Common myeloid progenitor, CD34-positive (primary cell): Measurements from ENCODE around the gene CTNNB1.

Experiments used
- CTCF ChIA-PET: fragments of 350-600 bp; sonication (Branson Sonifier 250); formaldehyde crosslinking; loops from one replicate; lab custom pipeline; 2021; ENCODE audit warnings: antibody characterized with exemption; lab: Charles Lee
- POLR2A ChIA-PET: fragments of 350-600 bp; sonication (Branson Sonifier 250); formaldehyde crosslinking; loops from one replicate; lab custom pipeline; 2021; ENCODE audit warnings: antibody characterized with exemption; lab: Charles Lee
- DNase-seq, 3 donors: peaks; one replicate each; pipeline versions ENCODE4 v3.0.0 to v3.0.0-alpha.2; 2013
- H3K27ac ChIP-seq, 2 experiments: 1 replicate in 1 of 2; 2 replicates in 1 of 2; pipeline ENCODE4 v1.7.0; 2013; ENCODE audit warnings: inconsistent platforms in 2 of 2, low read length in 2 of 2, mild to moderate bottlenecking in 2 of 2, low read depth in 1 of 2, moderate library complexity in 1 of 2; ENCODE audit not compliant: severe bottlenecking in 2 of 2, insufficient read depth in 1 of 2, poor library complexity in 1 of 2
- H3K27me3 ChIP-seq, 5 experiments: replicated peaks in 2 of 5; 1 replicate in 3 of 5; 2 replicates in 2 of 5; pipeline versions ENCODE4 v1.6.1 to v1.7.0; 2013; ENCODE audit warnings: low read length in 4 of 5, mild to moderate bottlenecking in 2 of 5, moderate library complexity in 2 of 5, inconsistent platforms in 1 of 5; ENCODE audit not compliant: insufficient read depth in 5 of 5, control insufficient read depth in 4 of 5
- H3K36me3 ChIP-seq, 4 experiments: 1 replicate in 2 of 4; 2 replicates in 2 of 4; pipeline versions ENCODE4 v1.6.1 to v1.7.0; 2013; ENCODE audit warnings: low read length in 3 of 4, control low read depth in 1 of 4, mild to moderate bottlenecking in 1 of 4; ENCODE audit not compliant: control insufficient read depth in 4 of 4, insufficient read depth in 4 of 4
- H3K4me1 ChIP-seq, 4 experiments: 1 replicate in 3 of 4; 2 replicates in 1 of 4; pipeline versions ENCODE4 v1.6.1 to v1.7.1; 2013; ENCODE audit warnings: low read length in 3 of 4, mild to moderate bottlenecking in 3 of 4, control low read depth in 1 of 4, inconsistent platforms in 1 of 4, moderate library complexity in 1 of 4; ENCODE audit not compliant: control insufficient read depth in 4 of 4, insufficient read depth in 4 of 4; ENCODE audit errors: control extremely low read depth in 1 of 4
- H3K4me3 ChIP-seq, 7 experiments: 1 replicate in 4 of 7; 2 replicates in 3 of 7; pipeline versions ENCODE4 v1.5.1 to v1.7.0; 2013; ENCODE audit warnings: mild to moderate bottlenecking in 7 of 7, low read length in 6 of 7, moderate library complexity in 6 of 7, inconsistent platforms in 2 of 7, low read depth in 2 of 7, control low read depth in 1 of 7; ENCODE audit not compliant: insufficient read depth in 4 of 7, control insufficient read depth in 1 of 7; ENCODE audit errors: extremely low read depth in 1 of 7
- H3K9me3 ChIP-seq, 5 experiments: 1 replicate in 4 of 5; 2 replicates in 1 of 5; pipeline versions ENCODE4 v1.6.1 to v1.7.1; 2013; ENCODE audit warnings: low read length in 4 of 5, mild to moderate bottlenecking in 2 of 5, inconsistent platforms in 1 of 5, low read depth in 1 of 5, moderate library complexity in 1 of 5; ENCODE audit not compliant: control insufficient read depth in 4 of 5, insufficient read depth in 2 of 5; ENCODE audit errors: control extremely low read depth in 1 of 5
- WGBS: methylation state at CpG from one replicate; pipeline ENCODE4 v1.1.5; 2013; ENCODE audit not compliant: insufficient coverage; 5-methylcytosine and 5-hydroxymethylcytosine counted together

CTNNB1 gene

DNA sequence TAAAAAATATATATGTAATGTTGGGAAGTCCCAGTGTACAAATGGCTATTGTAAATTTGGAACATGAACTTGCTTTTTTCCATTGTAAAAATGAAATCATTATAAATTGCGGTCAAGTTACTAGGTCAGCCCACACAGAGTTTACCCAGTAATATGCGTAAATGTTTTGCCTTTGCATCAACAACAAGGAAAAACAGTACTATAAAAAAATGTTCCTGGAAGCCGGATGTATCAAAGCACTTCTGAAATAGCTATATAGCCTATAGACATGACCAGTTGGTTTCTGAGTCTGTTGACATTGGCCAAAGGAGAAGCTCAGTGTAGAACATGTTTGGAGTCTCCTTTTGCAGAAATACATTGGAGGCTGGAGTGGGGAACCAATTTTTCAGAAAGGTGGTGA, 23.2 kb downstream of the CTNNB1 start:
- no peaks in the 10 kb centered on the region for H3K9me3 ChIP-seq
- no peak overlapping the region for H3K4me3 ChIP-seq
- H3K27me3 ChIP-seq = no peaks in the 10 kb centered on the region
- WGBS = 100% methylated on average over 2 of the region's 3 CpGs
- ChIA-PET CTCF (no interaction called here), POLR2A (interaction anchor here (1.0 kb wide), 1 partner anchor 24 kb away, joined by 3 read pairs; the partner anchor contains the start of gene CTNNB1)
- peaks cover 22 to 46% (median 36%) of the 10 kb centered on the region in 4 experiments for H3K36me3 ChIP-seq
- H3K4me1 ChIP-seq = peaks cover 0 to 7% (median 2%) of the 10 kb centered on the region in 4 experiments
- no peak for DNase-seq
- no peak overlapping the region for H3K27ac ChIP-seq

DNA sequence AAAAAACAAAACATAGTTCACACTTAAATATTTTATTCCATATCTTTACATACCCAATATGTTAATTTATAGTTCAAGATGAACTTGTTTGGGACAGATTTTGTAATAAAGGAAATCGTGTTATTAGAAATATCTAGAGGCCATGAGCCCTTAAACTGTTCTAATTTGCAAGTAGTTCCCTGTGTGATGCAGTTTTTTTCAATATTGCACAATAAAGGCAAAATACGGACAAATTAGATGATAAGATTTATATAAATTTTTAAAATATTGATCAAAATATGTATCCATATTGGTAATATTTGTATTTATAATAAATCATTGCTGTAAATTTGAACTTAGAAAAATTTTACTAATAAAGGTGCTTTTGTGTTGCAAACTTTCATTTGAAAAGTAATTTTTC, 23.8 kb downstream of the CTNNB1 start:
- CTCF ChIA-PET = interaction anchor here (1.0 kb wide), 1 partner anchor 9 kb away, joined by 3 read pairs; no protein-coding TSS in a partner anchor
- peaks cover 22 to 51% (median 41%) of the 10 kb centered on the region in 4 experiments for H3K36me3 ChIP-seq
- 100% methylated on average over 1 of the region's 2 CpGs for WGBS

DNA sequence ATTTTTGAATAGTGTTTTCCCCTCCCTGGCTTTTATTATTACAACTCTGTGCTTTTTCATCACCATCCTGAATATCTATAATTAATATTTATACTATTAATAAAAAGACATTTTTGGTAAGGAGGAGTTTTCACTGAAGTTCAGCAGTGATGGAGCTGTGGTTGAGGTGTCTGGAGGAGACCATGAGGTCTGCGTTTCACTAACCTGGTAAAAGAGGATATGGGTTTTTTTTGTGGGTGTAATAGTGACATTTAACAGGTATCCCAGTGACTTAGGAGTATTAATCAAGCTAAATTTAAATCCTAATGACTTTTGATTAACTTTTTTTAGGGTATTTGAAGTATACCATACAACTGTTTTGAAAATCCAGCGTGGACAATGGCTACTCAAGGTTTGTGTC, 24.4 kb downstream of the CTNNB1 start:
- peaks cover 22 to 54% (median 45%) of the 10 kb centered on the region in 4 experiments for H3K36me3 ChIP-seq
- CTCF ChIA-PET = interaction anchor here (1.0 to 1.9 kb wide), 3 partner anchors 9 to 12 kb away, joined by 3 to 11 read pairs (median 6); no protein-coding TSS in a partner anchor
- 100% methylated on average over 1 of the region's 2 CpGs for WGBS

More for the DNA sequence above, 23.8 kb downstream of the CTNNB1 start:
- Histone ChIP-seq H3K4me3 (no peak overlapping the region), H3K9me3 (no peaks in the 10 kb centered on the region), H3K27me3 (no peaks in the 10 kb centered on the region), H3K4me1 (peaks cover 0 to 7% (median 2%) of the 10 kb centered on the region in 4 experiments), H3K27ac (no peak overlapping the region)
- POLR2A ChIA-PET = no interaction called here
- DNase-seq = no peak

DNA sequence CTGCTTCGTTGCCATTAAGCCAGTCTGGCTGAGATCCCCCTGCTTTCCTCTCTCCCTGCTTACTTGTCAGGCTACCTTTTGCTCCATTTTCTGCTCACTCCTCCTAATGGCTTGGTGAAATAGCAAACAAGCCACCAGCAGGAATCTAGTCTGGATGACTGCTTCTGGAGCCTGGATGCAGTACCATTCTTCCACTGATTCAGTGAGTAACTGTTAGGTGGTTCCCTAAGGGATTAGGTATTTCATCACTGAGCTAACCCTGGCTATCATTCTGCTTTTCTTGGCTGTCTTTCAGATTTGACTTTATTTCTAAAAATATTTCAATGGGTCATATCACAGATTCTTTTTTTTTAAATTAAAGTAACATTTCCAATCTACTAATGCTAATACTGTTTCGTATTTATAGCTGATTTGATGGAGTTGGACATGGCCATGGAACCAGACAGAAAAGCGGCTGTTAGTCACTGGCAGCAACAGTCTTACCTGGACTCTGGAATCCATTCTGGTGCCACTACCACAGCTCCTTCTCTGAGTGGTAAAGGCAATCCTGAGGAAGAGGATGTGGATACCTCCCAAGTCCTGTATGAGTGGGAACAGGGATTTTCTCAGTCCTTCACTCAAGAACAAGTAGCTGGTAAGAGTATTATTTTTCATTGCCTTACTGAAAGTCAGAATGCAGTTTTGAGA, 25.0 kb downstream of the CTNNB1 start:
- CTCF ChIA-PET = interaction anchor here (0.5 to 1.9 kb wide), 4 partner anchors 9 to 22 kb away, joined by 3 to 11 read pairs (median 4); no protein-coding TSS in a partner anchor
- Histone ChIP-seq H3K9me3 (no peaks in the 10 kb centered on the region), H3K4me3 (no peak overlapping the region), H3K27me3 (no peaks in the 10 kb centered on the region), H3K27ac (no peak overlapping the region), H3K4me1 (peaks cover 0 to 7% (median 2%) of the 10 kb centered on the region in 4 experiments), H3K36me3 (peaks cover 22 to 56% (median 48%) of the 10 kb centered on the region in 4 experiments)
- 96% methylated on average over 3 of the region's 3 CpGs for WGBS
- no peak for DNase-seq
- POLR2A ChIA-PET = interaction anchor here (0.6 kb wide), 2 partner anchors 9 to 502 kb away, joined by 3 read pairs; no protein-coding TSS in a partner anchor

More for the DNA sequence above, 24.4 kb downstream of the CTNNB1 start:
- no peak overlapping the region for H3K4me3 ChIP-seq
- peaks cover 0 to 7% (median 2%) of the 10 kb centered on the region in 4 experiments for H3K4me1 ChIP-seq
- H3K9me3 ChIP-seq = no peaks in the 10 kb centered on the region
- POLR2A ChIA-PET = interaction anchor here (0.6 kb wide), 1 partner anchor 9 kb away, joined by 3 read pairs; no protein-coding TSS in a partner anchor
- no peak for DNase-seq
- H3K27me3 ChIP-seq = no peaks in the 10 kb centered on the region
- H3K27ac ChIP-seq = no peak overlapping the region

DNA sequence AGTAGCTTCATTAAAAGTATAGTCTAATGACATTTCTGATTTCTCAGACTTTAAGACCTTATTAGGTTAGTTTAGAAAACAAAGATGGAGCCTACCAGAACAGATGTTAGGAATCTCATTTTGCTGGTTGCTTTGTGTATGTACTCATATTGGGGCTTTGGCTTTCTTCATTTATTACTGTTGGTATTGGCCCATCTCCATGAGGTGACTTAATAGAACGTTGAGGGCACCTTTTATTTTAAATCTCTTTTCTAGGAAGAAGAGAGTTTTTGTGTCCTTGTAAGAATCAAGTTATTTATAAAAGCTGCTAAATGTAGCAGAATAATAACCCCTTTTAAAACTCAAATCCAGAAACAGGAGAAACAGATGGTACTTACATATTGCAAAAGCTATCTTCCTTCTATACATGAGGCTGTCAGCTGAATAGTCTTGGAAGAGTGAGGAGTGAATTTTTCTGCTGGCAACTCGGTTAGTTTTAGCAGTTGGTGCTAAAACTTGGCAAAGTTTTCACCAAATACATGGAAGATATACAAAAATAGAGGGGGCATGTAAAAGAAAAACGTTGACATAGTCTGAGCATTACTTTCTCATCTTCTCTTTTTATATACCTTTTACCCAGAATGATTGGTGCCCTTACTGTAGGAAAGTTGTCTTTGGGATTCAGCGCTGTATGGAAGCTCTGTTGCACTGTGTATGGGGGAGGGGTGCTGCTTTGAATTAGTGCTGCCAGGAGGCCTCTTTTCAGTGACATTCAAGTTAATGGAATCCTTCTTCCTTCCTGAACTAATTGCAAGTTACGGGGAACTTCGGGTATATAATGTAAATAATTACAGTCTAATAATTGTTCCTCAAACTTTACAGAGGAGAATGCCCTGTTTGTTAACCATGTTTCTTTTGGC, 35.8 kb downstream of the CTNNB1 start:
- CTCF ChIA-PET = interaction anchor here (1.0 to 2.0 kb wide), 4 partner anchors 11 to 36 kb away, joined by 3 to 11 read pairs (median 3); partner anchors contain the start of gene CTNNB1
- DNase-seq = no peak
- H3K4me1 ChIP-seq = no peaks in the 10 kb centered on the region
- H3K9me3 ChIP-seq = no peaks in the 10 kb centered on the region
- H3K36me3 ChIP-seq = peaks cover 39 to 93% (median 76%) of the 10 kb centered on the region in 4 experiments
- no peaks in the 10 kb centered on the region for H3K27me3 ChIP-seq
- no peak overlapping the region for H3K4me3 ChIP-seq
- H3K27ac ChIP-seq = no peak overlapping the region
- WGBS = no CpG with 5 or more reads among the region's 6 CpGs
- POLR2A ChIA-PET = no interaction called here

DNA sequence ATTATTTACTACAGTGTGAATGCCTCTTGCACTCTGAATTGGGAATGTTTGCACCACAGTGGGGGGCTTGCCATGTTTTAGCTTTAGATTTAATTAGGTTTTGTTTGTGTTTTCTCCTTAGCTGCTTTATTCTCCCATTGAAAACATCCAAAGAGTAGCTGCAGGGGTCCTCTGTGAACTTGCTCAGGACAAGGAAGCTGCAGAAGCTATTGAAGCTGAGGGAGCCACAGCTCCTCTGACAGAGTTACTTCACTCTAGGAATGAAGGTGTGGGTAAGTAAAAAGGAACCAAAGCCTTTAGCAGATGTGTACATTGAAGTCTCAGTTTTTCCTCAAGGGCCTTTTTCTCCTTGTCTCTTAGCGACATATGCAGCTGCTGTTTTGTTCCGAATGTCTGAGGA, 36.9 kb downstream of the CTNNB1 start:
- no peaks in the 10 kb centered on the region for H3K4me1 ChIP-seq
- no peaks in the 10 kb centered on the region for H3K27me3 ChIP-seq
- no peaks in the 10 kb centered on the region for H3K9me3 ChIP-seq
- WGBS = 100% methylated on average over 2 of the region's 2 CpGs
- H3K27ac ChIP-seq = no peak overlapping the region
- DNase-seq = no peak
- POLR2A ChIA-PET = interaction anchor here (0.7 kb wide), 1 partner anchor 22 kb away, joined by 3 read pairs; no protein-coding TSS in a partner anchor
- CTCF ChIA-PET = interaction anchor here (1.1 to 2.0 kb wide), 6 partner anchors 11 to 102 kb away, joined by 3 to 11 read pairs (median 3); partner anchors contain the start of gene CTNNB1
- no peak overlapping the region for H3K4me3 ChIP-seq
- peaks cover 45 to 93% (median 73%) of the 10 kb centered on the region in 4 experiments for H3K36me3 ChIP-seq
